Ammon's horn (tissue), 1 donor: ENCODE data around the gene KCNMA1.
A peak's percentile ranks its signal among the peaks of the same experiment; 100 is the strongest.

Experiments used
- DNase-seq: peaks from one replicate; pipeline ENCODE4 v3.0.0-alpha.2; 2016; ENCODE audit warnings: low spot score

The KCNMA1 gene

GRCh38 chr10:77111611-77112550 is 525.7 kb downstream of the KCNMA1 start:
- DNase-seq: peak; percentile 45

GRCh38 chr10:77110757-77111156 is 526.9 kb downstream of the KCNMA1 start:
- DNase-seq: no peak

GRCh38 chr10:77109351-77109994 is 528.1 kb downstream of the KCNMA1 start:
- DNase-seq: no peak

- DNase-seq: no peak
Measured at GRCh38 chr10:77106676-77107075, 530.9 kb downstream of the KCNMA1 start.

GRCh38 chr10:77105761-77106221 is 531.8 kb downstream of the KCNMA1 start:
- DNase-seq: no peak

DNA sequence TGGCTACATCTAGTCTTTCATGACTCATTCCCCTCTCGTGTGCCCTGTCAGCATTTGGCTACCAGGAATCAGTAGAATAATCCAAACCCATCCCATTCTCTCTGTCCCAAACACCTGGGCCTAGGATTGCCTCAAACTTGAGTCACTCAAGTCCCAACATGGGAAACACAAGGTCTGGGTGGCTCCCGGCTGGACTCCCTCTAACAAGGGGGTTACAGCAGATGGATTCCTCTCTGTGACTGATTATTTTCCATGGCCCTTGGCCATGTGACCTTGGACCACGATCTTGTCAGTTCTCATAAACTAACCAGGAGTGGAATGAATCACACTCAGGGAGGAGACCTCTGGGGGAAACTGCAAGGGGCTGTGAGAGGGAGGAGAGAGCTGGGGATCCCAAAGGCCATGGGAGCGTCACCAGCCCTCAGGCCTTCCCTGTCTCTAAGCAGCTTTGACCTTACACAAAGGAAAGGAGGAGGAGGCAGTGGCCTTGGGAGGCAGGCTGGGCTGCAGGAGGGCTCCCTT is 533.1 kb downstream of the KCNMA1 start:
- no peak for DNase-seq

GRCh38 chr10:77103213-77103612 is 534.4 kb downstream of the KCNMA1 start:
- DNase-seq: no peak

DNA sequence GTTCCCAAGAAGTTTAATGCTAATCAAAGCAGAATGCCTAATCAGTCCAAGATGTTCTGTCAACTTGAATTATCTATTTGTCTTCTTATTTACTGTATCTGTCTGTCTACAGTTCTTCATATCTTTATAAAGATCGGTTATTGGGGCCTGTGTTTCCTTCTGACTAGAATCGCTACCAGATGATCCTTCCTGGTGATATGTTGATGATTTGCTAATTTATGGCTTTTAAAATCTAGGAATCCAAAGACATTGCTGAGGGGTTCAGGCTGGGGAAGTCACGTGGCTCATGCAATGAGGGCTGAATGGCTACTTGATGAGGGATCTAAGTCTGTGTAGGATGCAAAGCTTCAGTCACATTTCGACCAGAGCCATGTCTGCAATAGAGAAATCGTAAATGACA is 536.3 kb downstream of the KCNMA1 start:
- no peak for DNase-seq

DNA sequence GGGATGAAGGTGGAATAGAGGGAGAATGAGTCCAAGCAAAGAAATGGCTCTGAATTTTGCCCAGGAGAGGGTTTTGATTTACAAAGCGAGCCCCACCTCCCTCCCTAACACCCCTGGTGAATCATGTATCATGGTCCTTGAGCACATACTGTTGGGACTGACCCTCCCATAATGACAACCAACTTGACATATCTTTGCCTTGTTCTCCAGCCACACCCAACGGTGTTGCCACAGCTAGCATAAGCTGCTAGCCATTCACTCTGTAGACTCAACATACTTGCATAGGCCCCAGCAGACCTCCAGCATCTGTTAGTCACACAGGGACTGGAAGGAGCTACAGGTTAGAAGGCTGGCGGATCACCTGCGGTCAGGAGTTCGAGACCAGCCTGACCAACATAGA is 538.5 kb downstream of the KCNMA1 start:
- no peak for DNase-seq

- DNase-seq: no peak
Measured at GRCh38 chr10:77097625-77098024, 540.0 kb downstream of the KCNMA1 start.

GRCh38 chr10:77093126-77093525 is 544.5 kb downstream of the KCNMA1 start:
- DNase-seq: no peak

GRCh38 chr10:77091597-77092165 is 545.9 kb downstream of the KCNMA1 start:
- DNase-seq: no peak

GRCh38 chr10:77090381-77091356 is 546.9 kb downstream of the KCNMA1 start:
- no peak for DNase-seq

DNA sequence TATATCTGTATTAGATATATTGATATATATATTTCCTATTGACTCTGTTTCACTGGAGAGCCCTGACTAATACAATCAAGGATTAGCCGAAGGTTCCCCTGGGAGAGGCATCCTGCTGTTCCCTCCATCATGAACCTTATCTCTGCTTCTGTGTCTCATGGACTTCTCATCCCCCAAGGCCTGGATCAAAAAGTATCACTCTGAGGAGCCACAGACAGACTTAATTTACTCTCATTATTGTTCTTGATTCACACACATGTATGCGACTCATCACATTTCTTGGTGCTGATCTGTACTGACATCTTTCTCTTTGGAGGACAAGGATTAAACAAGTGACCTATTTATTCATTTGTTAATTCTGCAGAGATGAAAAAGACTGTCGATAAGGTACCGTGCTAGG is 550.2 kb downstream of the KCNMA1 start:
- DNase-seq: no peak

DNA sequence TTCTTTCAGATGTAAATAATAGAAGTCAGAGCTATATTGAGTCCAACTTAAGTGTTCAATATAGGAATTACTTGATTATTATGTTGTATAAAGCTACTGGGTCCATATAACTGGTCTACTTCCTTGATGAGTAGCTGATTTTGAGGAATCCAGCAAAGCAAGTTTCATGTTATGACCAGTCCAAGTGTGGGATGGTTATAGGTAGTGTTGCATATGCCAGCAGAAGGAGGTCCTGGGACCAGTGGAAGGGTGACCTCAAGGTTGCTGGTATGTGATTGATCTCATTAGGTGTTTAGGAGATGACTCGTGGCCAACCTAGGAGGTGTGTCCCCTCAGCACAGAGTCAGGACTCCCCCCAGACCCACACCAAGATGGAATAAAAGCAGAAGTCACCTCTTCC is 551.5 kb downstream of the KCNMA1 start:
- no peak for DNase-seq

- DNase-seq: no peak
Measured at GRCh38 chr10:77085344-77085743, 552.3 kb downstream of the KCNMA1 start.

GRCh38 chr10:77084431-77085144 is 553.0 kb downstream of the KCNMA1 start:
- peak; percentile 19 for DNase-seq

DNA sequence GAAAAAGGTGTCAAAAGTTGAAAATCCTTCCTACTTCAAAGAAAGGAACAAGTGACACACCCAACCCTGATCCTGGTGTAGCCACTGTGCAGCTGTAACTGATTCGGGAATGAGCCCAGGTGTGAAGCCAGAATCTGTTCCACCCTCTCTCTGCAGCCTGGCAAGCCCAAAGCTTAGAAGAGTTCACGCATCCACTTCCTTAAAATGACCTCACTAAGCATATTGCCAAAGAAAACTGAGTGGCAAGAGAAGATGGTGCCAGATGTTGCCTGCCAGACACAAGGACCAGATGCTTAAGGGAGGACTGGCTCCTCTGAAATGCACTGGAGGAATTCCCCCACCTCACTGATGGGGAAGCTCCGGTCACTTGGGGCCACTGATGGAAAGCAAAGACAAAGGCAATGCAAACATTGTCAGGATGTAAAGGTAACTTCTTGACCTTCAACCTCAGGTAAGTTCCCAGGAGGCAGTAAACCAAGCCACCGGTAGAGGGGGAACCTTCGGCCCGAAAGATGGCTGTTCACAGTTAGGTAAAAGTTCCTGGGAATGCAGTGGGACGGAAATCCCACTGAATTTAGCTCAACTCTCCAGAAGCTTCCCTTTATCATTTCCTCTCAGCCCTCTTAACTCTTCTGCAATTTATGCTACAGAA is 554.9 kb downstream of the KCNMA1 start:
- no peak for DNase-seq

- peak; percentile 15 for DNase-seq
Measured at GRCh38 chr10:77081481-77081891, 556.1 kb downstream of the KCNMA1 start.

DNA sequence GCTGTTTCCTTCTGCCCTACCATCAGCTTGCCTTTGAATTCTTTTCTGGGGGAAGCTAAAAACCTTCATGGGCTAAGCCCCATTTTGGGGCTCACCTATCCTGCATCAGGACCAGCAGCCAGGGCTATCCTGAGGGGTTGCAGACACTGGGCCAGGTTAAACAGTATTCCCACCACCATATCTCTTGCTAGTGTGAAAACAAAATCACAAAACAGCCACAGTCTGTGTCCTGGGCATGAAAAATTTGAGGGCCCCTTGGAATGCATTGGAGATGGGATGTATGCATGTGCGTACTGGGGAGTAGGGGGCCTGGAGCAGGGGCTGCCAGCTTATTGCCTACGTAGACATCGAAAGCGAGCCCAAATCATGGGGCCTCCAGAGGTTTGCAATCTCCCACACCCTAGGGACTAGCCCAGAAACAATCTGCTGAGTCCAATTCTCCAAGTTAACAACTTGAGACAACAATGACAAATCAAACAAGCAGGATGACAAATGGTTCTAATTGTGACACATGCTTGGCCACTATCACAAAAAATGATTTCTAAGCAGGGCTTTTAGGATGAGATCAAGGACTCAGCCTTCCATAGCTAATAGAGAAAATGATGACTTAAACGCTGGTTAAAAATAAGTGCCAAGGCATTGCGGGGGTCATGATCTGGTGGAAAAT is 557.1 kb downstream of the KCNMA1 start:
- DNase-seq: no peak
